Suprapubic skin (tissue), 4 donors: ENCODE measurements around the gene ENKUR.

Experiments used
- CTCF ChIP-seq, 2 donors: fragments of 200-600 bp in 1 of 2; fragments of 450-650 bp in 1 of 2; sonication (generic) in 1 of 2; IDR thresholded peaks; one replicate each; pipeline ENCODE4 v1.5.1; 2016 to 2019; ENCODE audit warnings: antibody characterized with exemption in 2 of 2, mild to moderate bottlenecking in 1 of 2, moderate library complexity in 1 of 2
- EP300 ChIP-seq: sonication (generic); formaldehyde crosslinking; IDR thresholded peaks from one replicate; pipeline ENCODE4 v1.6.1; 2017; ENCODE audit warnings: antibody characterized with exemption
- POLR2A ChIP-seq, 2 donors: fragments of 450-650 bp; IDR thresholded peaks; one replicate each; pipeline ENCODE4 v1.6.1; 2017; ENCODE audit warnings: antibody characterized with exemption in 2 of 2, mild to moderate bottlenecking in 2 of 2, moderate library complexity in 2 of 2
- POLR2AphosphoS5 ChIP-seq, 3 donors: sonication (generic); formaldehyde crosslinking; IDR thresholded peaks; one replicate each; pipeline ENCODE4 v1.6.1; 2017; ENCODE audit warnings: antibody characterized with exemption in 3 of 3

GRCh38 chr10:25039531-25039930 lies 23.6 kb upstream of the ENKUR start:
- TF ChIP-seq CTCF (IDR thresholded peaks at IDR 0.05), result no peak
- TF ChIP-seq POLR2A (IDR thresholded peaks at IDR 0.05), result no peak
- TF ChIP-seq EP300, result no peak
- no peak for TF ChIP-seq POLR2AphosphoS5 (IDR thresholded peaks at IDR 0.05)
